HG02610 (cell line): Measurements from ENCODE around the gene PPP1R27.

Source experiments
- ATAC-seq: cut with Tn5 transposase; IDR thresholded peaks from one replicate; pipeline ENCODE4 v1.9.1; 2021; ENCODE audit warnings: mild to moderate bottlenecking, moderate library complexity; ENCODE audit not compliant: unreplicated experiment

The PPP1R27 gene

DNA sequence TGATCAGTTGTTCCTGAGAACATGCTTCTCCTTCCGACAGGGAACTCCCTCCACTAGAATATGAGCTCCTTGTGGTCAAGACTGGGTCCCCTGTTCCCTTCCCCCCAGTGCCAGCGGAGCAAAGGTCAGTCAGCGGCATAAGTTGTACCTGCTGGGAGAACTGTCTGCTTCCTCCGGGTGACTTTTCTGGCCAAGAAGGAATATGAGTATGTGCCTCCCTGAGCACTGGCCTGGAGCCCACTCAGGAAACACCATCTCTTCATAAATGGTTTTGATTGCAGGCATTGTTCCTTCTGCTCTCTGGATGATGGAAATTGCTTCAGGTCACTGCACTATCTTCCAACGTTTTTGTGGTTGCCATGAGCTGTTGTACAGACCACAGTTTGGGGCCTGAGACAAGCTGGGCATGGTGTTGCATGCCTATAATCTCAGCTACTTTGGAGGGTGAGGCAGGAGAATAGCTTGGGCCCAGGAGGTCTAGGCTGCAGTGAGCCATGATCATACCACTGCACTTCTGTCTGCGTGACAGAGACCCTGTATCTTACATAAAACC, 28.3 kb upstream of the PPP1R27 start:
- no peak for ATAC-seq

DNA sequence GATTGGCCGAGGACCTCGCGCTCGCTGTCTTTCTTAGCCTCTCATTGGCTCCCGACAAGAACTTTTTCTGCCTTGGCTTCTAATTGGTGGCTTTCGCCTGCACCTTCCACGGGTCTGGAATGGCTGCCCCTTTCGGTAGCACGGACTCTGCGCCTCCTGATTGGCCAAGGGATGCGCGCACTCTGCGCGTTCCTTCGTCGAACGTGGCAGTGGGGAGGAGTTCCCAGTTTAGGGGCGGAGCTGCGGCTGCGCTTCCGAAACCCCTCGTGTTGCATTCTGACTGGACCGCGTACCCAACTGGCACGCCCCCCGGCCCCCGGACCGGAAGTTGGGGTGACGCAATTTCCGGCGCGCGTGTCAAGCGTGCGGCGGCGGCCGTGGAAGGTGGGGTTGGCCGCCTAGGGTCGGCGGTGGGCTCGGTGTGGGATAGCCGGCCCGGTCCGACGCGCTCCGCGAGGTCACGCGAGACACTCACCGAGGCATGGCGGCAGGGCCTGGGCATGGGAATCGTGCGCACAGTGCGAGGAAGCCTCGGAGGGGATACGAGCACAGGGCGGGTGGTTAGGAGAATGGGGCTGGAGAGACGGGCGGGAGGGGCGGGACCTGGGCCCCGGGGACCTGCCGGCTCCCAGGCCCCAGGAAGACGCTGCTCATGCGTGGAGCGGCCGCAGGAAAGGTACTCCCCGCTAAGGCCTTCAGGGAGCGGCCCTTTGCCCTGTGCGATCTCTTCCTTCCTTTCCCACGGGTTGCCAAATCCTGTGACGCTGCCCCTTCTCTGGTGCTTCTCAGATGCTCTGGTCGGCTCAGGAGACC, 26.1 kb upstream of the PPP1R27 start:
- peak; percentile 81 for ATAC-seq

DNA sequence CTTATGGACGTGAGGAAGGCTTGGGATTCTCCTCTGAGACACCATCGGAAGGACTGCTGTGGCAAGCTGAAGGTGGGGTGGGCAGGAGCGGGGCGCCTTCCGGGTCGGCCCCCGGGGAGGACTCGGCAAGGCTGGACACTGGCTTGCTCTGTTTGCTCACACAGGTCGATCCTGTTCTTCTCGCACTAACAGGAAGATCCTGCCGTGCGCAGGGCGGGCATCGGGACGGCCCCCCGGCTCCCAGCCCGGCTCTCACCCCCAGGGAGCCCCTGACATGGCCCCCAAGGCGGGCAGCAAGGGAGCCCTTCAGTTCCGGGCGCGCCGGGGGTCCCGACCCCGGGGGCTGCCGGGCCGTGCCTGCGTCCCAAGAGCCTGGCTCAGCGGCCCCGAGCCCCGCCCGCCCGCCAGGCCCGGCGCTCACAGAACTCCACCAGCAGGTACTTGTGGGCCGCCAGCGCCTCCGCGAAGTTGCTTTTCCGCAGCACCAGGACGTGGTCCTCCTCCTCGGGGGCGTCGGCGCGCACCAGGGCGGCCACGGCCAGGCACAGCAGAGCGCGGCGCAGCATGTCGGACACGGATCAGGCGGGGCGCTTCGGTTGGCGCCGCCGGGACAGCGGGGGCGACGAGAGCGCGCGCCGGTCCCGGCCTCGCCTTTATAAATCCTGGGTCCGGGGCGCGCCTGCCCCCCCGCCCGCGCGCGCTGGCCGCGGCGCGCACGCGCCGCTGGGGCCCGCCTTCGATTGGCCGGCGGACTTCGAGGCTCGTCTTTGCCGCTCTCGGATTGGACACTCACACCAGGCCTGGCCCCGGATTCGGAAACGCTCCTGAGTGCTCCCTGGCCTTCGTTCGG, 25.3 kb upstream of the PPP1R27 start, which contains the start of gene P4HB:
Gene P4HB (minus strand): TSS at position 630 of the 850 bp plus-strand sequence. CDS start 64 bp downstream, at position 566.
- ATAC-seq: no peak

DNA sequence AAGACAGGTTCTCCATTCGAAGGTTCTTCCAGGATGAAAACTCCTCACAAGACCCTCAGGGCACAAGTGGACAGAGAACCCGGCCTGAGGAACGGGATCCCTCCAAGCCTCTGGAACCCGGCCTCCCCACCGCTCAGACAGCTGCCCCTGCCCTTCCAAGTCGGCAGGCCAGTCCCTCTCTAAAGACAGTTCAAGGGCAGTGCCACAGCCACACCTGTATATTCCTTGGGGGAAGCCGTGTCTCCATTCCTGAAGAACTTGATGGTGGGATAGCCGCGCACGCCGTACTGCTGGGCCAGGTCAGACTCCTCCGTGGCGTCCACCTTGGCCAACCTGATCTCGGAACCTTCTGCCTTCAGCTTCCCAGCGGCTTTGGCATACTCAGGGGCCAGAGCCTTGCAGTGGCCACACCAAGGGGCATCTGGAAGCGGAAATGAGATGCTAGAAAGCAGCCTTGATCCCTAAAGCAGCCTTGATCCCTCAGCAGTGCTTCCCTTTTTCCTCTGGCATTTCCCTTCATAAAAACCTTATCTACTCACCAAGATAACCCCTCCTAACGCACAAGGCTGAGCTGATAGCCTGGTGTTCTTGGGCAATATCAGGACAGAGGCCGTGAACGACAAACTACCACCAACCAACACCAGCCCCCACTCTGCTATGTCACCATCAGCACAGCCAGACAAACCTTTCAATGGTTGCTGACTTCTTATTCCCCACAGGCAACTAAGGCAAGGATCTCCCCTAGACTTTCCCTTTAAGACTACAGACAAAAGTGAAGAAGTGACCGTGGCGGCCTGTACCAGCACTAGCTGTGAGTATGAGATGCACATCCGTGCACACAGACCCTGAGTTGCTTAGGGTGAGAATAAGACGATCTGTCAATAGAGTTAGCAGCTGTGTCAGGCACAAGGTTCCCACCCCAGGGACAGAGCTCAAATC, 24.4 kb upstream of the PPP1R27 start:
- ATAC-seq: no peak

DNA sequence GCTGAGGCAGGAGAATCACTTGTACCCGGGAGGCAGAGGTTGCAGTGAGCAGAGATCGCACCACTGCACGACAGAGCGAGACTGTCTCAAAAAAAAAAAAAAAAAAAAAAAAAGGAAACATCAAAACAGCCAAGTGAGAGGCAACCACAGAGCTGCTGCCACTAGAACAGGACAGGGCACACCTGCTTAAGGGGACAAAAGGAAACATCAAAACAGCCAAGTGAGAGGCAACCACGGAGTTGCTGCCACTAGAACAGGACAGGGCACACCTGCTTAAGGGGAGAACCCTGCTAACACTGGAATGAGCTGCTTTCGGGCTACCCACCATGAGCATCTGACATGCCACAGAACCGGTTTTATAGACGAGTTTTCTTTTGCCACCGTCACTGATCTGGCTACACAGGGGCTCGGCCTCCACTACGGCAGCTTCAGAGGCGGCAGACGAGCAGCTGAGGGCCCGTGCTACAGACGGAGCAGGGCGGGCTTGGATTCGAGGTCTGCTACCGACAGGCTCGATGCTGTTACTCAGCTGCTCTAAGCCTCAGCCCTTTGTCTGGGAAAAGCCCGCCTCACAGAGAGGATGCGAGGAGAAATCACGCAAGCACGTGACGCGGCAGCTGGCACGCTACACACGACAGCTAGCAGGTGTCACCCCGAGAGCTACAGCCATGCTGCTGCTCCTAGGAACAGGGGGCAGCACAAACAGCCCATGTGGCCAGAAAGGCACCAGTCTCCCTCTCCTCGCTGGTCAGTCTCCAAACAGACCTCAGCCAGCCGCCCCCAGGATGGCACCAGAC, 23.5 kb upstream of the PPP1R27 start:
- ATAC-seq: no peak

DNA sequence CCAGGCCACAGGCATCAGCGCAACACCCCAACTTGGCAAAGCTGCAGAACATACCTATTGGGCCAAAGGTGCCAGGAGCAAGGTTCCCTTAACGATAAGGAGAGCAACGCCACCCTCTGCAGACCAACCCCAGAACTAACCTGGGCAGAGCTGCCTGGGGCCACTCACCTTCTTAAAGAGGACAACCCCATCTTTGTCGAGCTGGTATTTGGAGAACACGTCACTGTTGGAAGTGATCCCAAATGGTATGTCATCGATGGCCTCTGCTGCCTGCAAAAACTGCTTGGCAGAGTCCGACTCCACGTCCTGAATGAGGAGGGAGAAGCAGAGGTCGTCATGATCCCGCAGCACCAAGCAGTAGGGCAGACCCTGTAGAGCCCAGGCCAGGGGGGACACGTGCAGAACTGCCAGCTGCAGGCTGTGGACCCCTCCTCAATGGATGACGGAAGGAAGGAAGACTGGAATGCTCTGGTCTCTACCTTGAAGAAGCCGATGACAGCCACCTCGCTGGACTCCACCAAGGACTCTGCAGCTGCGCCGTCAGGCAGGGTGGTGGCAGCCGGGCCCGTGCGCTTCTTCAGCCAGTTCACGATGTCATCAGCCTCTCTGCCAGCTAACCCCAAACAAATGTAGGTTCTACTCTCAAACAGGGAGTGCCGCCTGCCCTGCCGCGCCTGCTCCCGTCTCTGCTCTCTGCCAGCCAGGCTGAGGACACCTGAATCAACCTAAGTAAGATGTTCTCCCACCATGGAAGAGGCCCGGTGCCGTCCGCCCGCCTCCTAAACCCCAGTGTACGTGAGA, 20.3 kb upstream of the PPP1R27 start:
- ATAC-seq: no peak

DNA sequence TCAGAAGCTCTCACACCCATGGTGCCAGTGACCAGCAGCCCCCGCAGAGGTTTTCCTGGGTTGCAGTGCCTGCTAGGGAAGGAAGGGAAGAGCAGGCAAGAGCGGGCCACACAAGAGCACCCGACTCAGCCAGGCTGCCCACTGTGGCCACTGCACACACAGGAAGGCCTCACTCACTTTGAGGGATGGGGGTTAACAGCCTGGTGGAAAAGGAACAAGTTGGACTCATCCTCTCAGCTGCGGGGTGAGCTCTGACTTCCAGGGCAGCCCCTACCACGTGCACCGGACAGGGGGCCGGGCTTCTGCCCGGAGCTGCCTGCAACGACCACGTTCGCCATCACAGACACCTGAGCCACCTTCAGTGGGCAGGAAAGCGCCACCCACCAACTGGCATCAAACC, 17.4 kb upstream of the PPP1R27 start:
- ATAC-seq: no peak

DNA sequence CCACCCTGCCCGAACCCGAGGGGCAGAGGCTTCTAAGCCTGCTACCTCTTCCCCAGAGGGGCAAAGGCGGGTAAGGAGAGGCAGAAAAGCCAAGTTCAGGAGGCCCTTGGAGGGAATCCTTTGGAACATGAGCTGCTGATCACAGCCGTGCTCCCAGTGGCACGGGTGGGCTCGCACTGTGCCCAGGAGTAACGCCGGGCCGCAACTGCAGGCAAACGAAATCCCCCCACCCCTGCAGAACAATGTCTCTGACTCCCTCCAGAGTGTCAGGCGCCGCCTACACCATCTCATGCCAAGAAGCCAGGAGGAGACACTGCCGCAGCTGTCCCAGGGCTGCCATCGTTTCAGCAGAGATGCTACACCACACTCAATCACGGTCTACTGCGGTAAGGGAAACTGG, 16.6 kb upstream of the PPP1R27 start:
- ATAC-seq: no peak

DNA sequence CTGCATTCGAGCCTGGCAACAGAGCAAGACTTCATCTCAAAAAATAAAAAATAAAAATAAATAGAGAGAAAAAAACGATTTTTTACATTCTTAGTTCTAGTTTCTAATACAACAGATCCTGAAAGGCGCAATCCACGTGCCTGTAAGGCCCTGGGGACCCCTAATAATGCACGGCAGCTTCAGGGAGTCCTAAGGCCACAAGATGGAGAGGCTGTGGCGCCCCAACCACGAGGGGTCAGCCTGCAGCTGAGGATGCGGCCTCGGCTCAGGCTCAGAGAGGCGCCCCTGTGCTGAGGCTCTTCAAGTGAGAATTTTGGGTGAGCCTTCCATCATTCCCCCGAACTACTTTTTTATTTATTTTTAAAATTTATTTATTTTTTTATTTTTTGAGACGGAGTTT, 14.6 kb upstream of the PPP1R27 start:
- no peak for ATAC-seq

DNA sequence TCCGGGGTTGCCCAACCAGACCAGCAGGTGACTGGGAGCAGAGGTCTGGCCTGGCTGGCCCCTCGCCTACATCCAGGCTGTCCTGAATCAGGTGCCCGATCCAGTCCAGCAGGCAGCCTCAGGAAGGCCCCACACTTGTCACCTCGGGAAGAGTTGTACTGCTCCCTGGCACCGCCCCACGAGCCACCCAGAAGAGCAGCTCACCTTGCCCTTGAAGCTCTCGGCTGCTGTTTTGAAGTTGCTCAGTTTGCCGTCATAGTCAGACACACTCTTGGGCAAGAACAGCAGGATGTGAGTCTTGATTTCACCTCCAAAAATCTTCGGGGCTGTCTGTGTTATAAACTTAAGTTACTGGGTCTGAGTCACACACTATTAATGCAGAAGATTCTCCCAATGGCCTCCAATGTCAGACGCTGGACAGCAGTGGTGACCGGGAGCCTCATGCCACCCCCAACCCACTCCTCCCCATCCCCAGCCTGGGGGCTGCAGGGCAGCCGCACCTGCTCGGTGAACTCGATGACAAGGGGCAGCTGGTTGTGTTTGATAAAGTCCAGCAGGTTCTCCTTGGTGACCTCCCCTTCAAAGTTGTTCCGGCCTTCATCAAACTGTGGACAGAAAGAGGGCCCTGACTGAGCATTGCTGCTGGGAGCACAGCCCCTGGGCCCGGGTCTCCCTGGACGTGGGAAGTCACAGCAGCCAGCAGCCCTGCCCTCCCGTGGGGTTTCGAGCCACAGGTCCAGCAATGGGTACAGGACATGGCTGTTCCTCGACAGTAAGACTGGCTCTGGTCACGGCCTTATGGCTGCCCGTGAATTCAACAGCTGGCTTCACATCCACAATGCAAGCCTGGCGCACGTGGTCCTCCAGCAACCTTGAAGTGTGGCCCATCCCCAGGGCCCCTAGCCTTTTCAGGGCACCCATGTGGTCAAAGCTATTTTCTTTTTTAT, 12.2 kb upstream of the PPP1R27 start:
- ATAC-seq: no peak

DNA sequence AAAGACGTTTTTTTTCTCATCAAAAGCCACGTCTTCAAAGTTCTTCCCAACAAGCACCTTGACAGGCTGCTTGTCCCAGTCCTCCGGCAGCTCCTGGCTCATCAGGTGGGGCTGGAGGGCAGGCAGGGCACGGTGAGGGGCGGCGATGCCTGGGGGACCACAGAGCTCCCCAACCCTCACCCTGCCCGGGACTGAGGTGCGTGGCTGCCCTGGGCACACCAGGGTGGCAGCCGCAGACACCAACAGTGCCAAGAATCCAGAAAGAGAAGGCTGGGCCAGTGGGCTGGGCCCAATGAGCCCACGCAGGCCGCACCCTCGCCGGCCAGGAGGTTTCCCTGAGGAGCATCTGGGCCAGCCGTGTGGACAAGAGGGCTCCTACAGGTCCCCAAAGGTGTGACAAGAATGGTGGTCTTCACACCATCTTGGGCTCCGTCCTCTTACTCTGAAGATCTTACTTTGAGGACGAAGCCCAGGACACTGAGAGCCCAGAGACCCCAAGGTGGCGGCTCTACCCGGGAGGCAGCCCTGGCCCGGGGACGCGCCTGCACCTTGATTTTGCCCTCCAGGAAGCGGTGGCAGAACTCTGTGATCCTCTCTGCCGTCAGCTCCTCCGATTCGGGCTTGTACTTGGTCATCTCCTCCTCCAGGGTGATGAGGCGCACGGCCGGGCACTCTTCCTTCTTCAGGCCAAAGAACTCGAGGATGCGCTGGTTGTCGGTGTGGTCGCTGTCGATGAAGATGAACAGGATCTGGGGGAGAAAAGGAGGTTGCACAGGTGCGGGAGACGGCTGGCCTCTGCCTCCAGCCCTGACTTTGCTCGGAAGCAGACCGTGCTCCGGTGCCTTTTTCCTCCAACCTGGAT, 11.3 kb upstream of the PPP1R27 start:
- no peak for ATAC-seq

DNA sequence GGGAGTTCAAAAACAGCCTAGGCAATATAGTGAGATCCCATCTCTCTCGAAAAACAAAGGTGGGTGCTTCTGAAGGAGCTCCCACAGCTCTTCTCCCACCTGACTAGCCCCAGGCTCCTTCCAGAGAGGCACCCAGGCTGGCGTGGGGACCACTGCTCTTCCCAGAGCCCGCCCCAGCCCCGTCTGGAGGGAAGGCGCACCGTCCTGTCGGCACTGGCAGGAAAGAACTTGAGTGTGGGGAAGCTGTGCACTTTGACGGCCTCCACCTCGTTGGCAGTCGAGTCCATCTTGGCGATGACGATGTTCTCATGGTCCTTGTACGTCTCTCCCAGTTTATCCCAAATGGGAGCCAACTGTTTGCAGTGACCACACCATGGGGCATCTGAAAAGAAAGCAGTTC, 10.5 kb upstream of the PPP1R27 start:
- no peak for ATAC-seq

DNA sequence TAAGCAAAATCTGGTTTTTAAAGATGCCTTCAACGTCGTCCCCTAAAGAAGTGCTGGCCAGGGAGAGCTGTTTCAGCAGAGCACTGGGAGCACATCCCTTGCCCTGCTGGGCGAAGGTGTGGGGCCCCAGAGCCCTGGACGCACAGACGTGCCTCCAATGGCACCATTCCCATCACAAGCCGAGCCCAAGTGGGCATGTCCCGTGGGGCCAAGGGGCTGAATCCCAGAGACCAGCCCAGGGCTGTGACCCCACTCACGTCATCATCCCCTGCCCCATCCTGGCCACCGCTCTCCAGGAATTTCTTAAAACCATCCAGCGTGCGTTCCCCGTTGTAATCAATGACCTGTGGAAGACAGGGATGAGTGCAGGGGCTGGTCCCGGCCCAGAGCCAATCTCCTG, 10.0 kb upstream of the PPP1R27 start:
- ATAC-seq: no peak

DNA sequence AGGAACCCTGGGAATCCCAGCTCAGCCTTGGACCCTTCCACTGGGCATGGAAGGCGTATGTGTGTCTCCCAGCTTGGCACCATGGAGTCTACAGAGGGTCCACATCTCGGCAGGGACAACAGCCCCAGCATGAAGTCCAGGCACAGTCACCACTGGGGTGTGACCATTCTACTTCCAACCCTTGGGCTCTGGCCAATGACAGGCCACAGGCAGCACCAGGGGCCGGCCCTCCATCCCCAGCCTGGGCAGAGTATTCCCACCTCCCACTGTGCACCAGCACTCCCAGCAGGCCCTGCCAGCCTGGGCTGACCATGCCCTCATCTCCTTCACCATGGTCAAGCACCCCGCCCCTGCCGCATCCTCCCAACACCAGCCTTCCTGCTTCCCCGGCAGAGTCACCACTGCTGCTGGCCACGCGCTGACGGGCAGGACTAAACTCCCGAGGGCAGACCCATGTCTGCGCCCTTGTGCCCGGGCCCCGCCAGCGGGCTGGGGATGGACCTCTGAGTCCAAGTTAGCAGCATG, 9.5 kb upstream of the PPP1R27 start:
- no peak for ATAC-seq

DNA sequence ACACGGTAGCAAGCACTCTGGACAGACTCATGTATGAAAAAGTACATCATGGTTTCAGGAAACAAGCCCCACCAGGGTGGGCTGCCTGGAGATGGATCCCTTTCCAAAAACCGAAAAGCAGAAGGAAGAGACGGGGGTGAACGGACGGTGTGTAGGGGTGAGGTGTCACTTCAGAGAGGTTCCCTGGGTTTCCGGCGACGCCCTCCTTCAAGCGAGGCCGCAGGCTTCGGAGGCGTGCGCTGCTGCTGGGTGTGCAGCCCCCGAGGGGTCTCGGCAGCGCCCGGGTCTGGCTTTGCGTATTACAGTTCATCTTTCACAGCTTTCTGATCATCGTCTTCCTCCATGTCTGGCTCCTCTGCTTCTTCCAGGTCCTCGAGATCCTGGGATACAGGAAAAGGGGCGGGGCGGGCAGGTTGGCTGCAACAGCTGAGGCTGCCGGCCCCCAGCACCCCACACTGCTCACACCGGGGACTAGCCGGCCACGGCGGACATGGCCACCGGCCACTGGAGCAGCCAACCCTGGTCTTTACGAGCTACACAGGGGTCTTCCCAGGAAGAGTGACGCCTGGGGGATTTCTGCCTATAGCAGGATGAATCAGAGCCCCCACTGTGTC, 9.0 kb upstream of the PPP1R27 start:
- no peak for ATAC-seq
